ENCODE measurements around the gene CORO1C.

- no peak for TF ChIP-seq CTCF (IDR thresholded peaks at IDR 0.05)
- TF ChIP-seq POLR2AphosphoS5 (IDR thresholded peaks at IDR 0.05; ENCODE audit: insufficient read depth in 1 of 2, low read depth in 1 of 2), result no peak
- no peak for TF ChIP-seq POLR2A (IDR thresholded peaks at IDR 0.05)
These were observed 108.9 kb downstream of the CORO1C start for GRCh38 chr12:108622421-108622820.
